ENCODE data around the gene MYO1E.

GRCh38 chr15:59392299-59392698, 19.6 kb upstream of the MYO1E start:
- TF ChIP-seq CTCF (IDR thresholded peaks at IDR 0.05; ENCODE audit: insufficient read depth, low read length, poor library complexity, severe bottlenecking) (no peak), EZH2phosphoT487 (conservative IDR thresholded peaks at IDR 0.05; ENCODE audit: low read length) (no peak)
